ENCODE data around the gene KCTD21.
"Not testable (repeated sequence)": the region's sequence is repeated elsewhere in the genome, so short reads cannot be mapped to it uniquely, and the experiment has no call there.

KCTD21 gene, protein sequence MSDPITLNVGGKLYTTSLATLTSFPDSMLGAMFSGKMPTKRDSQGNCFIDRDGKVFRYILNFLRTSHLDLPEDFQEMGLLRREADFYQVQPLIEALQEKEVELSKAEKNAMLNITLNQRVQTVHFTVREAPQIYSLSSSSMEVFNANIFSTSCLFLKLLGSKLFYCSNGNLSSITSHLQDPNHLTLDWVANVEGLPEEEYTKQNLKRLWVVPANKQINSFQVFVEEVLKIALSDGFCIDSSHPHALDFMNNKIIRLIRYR

GRCh38 chr11:78188286-78189173, at the start of gene KCTD21, which contains the start of gene USP35:
TSS of gene KCTD21 (minus strand) at chr11:78188626. CDS start at chr11:78174554, 14,072 bp downstream.
TSS of gene USP35 (plus strand) at chr11:78188919. CDS start at chr11:78196246, 7,327 bp downstream.
- peak; percentile 94 for DNase-seq

DNA sequence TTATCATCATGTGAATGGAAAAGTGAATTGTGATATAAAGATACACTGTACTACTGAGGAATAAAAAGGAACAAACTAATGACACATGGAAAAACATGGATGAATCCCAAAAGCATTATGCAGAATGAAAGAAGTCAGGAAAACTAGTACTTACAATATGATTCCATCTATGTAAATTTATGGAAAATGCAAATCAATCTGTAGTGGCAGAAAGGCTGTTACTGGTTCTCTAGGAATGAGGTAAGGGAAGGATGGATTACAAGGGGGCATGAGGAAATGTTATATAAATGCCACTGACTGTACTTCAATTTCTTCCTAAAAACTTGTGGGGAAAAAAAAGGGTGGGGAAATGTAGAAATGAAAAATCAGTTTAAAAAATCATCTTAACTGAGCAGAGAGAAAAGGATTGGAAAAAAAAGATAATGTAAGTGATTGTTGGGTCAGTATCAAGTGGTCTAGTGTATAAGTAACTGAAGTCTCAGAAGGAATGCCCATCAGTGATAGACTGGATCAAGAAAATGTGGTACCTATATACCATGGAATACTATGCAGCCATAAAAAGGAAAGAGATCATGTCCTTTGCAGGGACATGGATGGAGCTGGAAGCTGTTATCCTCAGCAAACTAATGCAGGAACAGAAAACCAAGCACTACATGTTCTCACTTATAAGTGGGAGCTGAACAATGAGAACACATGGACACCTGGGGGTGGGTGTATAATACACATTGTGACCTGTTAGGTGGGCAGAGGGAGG, 49.0 kb upstream of the KCTD21 start:
- no peak for DNase-seq

DNA sequence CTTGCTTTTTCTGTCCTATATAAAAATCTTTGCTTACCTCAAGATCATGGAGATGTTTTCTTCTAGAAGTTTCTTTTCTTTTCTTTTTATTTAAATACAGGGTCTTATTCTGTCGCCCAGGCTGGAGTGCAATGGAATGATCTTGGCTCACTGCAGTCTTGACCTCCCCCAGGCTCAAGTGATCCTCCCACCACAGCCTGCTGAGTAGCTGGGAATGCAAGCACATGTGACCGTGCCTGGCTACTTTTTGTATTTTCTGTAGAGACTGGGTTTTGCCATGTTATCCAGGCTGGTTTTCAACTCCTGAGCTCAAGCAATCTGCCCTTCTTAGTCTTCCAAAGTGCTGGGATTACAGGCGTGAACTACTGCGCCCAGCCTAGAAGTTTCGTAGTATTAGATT, 45.6 kb upstream of the KCTD21 start:
- DNase-seq: no peak

- DNase-seq: not testable (repeated sequence)
Measured at GRCh38 chr11:78233046-78233445, 44.6 kb upstream of the KCTD21 start.

- DNase-seq: no peak
Measured at GRCh38 chr11:78231962-78232501, 43.6 kb upstream of the KCTD21 start.

DNA sequence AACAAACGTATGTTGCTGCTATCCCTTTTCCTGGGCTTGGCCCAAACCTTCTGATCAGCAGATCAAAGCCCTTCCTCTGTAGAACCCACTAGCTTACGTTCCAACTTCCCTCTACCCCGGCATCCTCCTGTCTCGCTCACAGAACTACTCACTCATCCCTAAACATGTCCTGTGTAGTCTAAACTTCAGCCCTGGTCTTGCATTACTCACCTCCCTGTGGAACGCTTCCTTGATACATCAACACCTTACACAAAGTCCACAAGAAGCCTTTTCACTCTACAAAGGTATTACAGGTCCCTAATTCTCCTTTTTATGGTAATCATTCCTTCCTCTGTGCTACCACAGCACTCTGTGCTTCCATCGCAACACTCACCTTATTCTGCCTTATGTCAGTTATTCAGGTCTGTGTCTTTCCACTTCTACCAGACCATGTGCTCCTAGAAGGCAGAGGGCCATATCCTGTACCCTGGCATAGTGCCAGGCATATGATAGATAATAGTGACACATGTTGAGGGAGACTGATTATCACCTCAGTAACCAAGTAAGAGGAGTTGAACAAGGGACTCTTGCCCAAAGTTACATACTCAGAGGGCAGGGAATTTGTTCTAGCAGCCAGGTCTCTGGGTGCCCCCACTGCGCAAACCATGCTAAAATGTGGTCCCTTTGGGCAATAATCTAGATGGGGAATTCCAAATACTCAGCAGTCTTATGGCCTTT, 41.9 kb upstream of the KCTD21 start:
- DNase-seq: peak; percentile 18

DNA sequence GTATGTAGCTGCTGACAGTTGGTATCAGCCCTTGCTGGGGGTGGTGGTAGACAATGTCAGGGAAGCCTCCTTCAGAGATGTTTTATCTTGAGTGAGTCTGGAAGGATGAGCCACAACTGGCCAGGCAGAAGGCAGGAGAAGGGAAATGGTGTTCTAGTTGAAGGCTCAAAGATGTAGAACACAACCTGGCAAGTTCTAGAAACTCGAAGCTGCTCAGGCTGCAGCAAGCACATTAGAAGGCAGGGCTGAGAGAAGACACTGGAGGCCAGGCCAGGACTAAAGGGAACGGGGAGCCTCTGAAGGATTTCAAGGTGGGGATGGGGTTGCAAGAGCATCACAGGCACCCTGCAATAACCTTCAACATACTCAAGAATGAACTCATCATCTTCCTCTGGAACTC, 40.7 kb upstream of the KCTD21 start:
- peak; percentile 18 for DNase-seq

DNA sequence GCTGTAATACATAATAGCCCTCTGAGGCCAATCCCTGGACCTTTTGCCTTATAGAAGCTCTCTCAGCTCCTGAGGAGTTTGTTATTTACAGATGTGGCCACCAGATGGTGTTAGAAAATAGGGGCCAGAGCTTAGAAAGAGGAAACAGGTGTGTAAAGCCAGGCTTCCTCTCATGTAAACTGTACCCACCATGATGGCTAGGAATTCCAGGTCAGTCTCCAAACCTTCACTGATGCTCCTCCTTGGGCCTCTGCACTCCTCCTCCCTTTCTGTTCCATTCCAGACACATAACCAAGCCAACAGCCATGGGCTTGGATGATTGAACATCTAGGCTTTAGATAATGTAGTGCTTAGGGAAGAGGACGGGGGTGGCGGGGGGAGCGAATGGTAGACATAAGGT, 40.0 kb upstream of the KCTD21 start:
- DNase-seq: peak; percentile 23

GRCh38 chr11:78227921-78228320, 39.5 kb upstream of the KCTD21 start:
- DNase-seq: no peak

DNA sequence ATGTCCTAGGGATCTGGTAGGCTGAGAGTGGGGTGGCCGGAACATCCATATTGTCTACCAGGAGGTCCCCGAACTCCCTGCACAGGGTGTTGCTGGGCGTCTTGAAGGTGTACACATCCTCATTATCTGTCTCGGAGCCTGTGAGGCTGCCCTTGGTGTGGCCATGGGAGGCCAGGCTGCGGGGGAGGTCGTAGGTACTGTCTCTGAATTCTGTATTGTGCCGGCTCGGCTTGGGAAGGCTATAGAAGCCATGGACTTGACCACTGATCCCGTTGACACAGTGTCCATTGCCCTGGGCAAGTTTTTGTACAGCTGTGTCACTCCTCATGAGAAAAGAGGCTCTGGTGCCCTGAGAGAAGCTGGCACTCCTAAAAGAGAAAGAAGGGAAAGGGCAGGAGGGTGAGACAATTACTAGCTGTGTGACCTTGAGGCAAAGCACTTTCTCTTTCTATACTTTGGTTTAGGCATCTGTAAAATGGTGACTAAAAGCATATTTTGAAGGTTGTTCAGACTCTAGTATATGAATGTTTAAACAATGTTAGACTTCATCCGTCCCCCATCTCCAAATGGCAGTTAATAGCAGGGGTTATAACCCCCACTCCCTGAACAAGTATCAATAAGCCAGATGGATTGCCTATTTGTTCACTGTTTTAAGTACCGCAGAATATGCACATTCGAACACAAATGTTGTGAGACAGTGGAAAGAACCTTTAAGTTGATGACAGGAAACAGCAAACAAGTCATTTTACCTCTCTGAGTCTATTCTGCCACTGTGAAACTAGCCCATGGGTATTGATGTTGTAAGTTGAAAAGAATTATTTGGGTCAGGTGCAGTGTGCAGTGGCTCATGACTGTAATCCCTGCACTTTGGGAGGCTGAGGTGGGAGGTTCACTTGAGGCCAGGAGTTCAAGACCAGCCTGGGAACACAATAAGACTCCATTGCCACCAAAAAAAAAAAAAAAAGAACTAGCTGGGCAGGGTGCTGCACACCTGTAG, 38.6 kb upstream of the KCTD21 start:
- DNase-seq: peak; percentile 28

DNA sequence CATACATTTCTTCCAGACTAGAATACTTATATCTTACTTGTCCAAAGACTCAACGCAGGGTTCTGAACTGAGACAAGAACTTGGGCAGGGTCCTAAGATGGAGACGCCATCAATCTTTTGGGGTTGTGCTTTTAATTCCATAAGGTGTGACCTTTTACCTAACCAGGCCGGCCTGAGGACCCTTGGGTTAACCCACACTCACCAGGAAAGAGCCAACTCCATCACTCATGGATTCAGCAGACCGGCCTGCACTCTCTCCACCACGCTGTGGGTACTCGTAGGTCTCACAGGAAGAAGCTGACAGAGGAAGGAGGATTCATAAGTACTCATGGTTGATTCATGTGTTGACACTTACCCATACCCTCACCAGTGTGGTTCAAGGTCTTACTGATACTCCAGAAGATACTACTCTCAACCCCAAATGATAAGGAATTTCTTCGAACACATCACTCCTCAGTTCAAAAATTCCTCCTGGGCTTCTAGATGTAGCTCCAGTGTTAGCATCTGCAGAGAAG, 36.5 kb upstream of the KCTD21 start:
- peak; percentile 24 for DNase-seq

DNA sequence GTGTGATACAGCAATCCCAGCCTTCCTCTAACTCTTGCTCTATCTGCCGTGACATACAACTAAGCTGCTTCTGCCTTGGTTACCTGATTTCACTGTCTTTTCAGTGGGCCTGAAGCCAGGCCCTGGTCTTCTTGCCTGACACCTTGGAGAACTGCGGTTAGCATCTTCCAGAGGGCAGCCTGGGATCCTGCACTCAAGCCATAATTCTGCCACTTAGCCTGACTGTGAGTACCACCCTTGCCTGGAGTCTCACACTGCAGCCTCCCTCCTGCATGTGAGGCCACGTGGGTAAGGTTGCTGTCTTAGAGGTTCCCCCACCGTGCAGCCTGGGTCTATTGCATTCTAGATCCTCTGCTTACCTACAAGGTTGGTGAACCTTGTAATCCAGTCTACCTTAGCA, 36.1 kb upstream of the KCTD21 start:
- DNase-seq: peak; percentile 16

- DNase-seq: peak; percentile 18
Measured at GRCh38 chr11:78223320-78223954, 35.0 kb upstream of the KCTD21 start.

GRCh38 chr11:78222726-78223125, 34.3 kb upstream of the KCTD21 start:
- not testable (repeated sequence) for DNase-seq

DNA sequence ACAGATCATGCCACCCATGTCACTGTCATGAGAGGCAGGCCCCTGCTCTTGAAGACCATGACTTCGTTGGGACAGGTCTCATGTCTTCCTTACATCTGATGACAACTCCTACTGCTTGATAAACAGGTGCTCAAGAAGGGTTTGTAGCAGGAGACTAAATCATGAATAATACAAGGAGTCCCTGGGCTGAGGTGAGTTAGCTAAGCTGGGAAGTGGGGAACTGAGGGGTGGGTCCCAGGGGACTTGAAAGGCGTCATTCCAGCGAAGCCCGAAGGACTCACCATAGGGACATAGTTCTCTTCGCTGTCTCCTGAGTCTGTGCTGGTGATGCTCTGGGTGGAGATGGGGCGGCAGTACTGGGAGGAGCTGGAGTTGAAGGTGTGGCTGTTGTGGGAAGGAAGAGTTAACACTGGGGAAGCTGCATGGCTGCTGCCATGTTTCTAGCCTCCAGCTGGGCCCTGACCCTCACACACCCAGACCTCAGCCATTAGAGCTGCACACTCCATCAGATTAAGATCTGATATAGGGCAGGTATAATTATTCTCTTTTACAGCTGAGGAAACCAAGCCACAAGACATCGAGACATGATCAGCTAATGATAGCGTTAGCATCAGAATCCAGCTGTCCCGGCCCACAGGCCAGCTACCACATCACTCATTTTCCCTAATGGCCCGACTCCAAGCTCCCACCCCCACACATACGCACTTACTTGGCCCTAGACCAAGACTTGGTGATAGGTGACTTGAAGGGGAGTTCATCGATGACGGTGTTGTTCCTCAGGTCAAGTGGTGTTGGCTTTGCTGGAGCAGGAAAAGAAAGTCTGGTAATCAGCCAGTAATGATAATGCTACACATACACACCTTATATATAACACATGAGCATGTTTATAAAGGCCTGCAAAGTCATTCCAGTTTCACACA, 33.2 kb upstream of the KCTD21 start:
- peak; percentile 18 for DNase-seq

GRCh38 chr11:78220218-78221157, 32.1 kb upstream of the KCTD21 start:
- peak; percentile 26 for DNase-seq

- DNase-seq: peak; percentile 23
Measured at GRCh38 chr11:78219493-78220217, 31.2 kb upstream of the KCTD21 start.
